HCT116 (cell line): ENCODE results near the gene HDGF.

Source experiments
- CEBPB ChIP-seq: IDR thresholded peaks from 2 replicates; pipeline ENCODE4 v1.6.1; 2012; ENCODE audit warnings: low read depth
- EGR1 ChIP-seq: IDR thresholded peaks from 2 replicates; pipeline ENCODE4 v1.6.1; 2012; ENCODE audit warnings: low read depth
- FOSL1 ChIP-seq: IDR thresholded peaks from 2 replicates; pipeline ENCODE4 v1.6.1; 2012; ENCODE audit warnings: low read depth
- JUND ChIP-seq: IDR thresholded peaks from 2 replicates; pipeline ENCODE4 v1.6.1; 2012
- POLR2A ChIP-seq: IDR thresholded peaks from 2 replicates; pipeline ENCODE4 v1.7.0; 2011; ENCODE audit warnings: borderline replicate concordance; ENCODE audit not compliant: insufficient read depth, insufficient read length; ENCODE audit errors: extremely low read depth
- POLR2AphosphoS5 ChIP-seq: IDR thresholded peaks from 2 replicates; pipeline ENCODE4 v1.6.1; 2011; ENCODE audit warnings: mild to moderate bottlenecking, low read depth, low read length, moderate library complexity
- RAD21 ChIP-seq: IDR thresholded peaks from 2 replicates; pipeline ENCODE4 v1.6.1; 2012; ENCODE audit warnings: low read depth, mild to moderate bottlenecking
- TF ChIP-seq, protein P1 (sequence below), 3 experiments: fragments of 200-600 bp in 1 of 3; sonication (generic) in 1 of 3; IDR thresholded peaks in 2 of 3; conservative IDR thresholded peaks in 1 of 3; 2 replicates each; pipeline ENCODE4 v1.5.1; 2012 to 2017; ENCODE audit warnings: low read depth in 2 of 3, low read length in 2 of 3, antibody characterized with exemption in 1 of 3, borderline replicate concordance in 1 of 3, control low read depth in 1 of 3, mild to moderate bottlenecking in 1 of 3, mixed read lengths in 1 of 3, mixed run types in 1 of 3, moderate library complexity in 1 of 3; ENCODE audit not compliant: insufficient read depth in 1 of 3

- TF ChIP-seq FOSL1 (no peak), JUND (no peak), POLR2A (no peak), POLR2AphosphoS5 (no peak), EGR1 (no peak), RAD21 (no peak), CEBPB (no peak)
- TF ChIP-seq, protein P1, sequence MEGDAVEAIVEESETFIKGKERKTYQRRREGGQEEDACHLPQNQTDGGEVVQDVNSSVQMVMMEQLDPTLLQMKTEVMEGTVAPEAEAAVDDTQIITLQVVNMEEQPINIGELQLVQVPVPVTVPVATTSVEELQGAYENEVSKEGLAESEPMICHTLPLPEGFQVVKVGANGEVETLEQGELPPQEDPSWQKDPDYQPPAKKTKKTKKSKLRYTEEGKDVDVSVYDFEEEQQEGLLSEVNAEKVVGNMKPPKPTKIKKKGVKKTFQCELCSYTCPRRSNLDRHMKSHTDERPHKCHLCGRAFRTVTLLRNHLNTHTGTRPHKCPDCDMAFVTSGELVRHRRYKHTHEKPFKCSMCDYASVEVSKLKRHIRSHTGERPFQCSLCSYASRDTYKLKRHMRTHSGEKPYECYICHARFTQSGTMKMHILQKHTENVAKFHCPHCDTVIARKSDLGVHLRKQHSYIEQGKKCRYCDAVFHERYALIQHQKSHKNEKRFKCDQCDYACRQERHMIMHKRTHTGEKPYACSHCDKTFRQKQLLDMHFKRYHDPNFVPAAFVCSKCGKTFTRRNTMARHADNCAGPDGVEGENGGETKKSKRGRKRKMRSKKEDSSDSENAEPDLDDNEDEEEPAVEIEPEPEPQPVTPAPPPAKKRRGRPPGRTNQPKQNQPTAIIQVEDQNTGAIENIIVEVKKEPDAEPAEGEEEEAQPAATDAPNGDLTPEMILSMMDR (IDR thresholded peaks at IDR 0.05 in 2 of 3, conservative IDR thresholded peaks at IDR 0.05 in 1 of 3; ENCODE audit: borderline replicate concordance in 1 of 3, insufficient read depth in 1 of 3, low read depth in 2 of 3, low read length in 2 of 3), result no peak
These were observed 2.7 kb upstream of the HDGF start for GRCh38 chr1:156754219-156754618.
